A673 (cell line): Measurements from ENCODE around the gene TBC1D9.

Experiments
- CTCF ChIP-seq: fragments of 300-800, 200-600 bp; sonication (generic); conservative IDR thresholded peaks from 2 replicates; pipeline ENCODE4 v1.5.1; 2017; ENCODE audit warnings: low read depth, mild to moderate bottlenecking, antibody characterized with exemption, low read length, moderate library complexity, mixed read lengths
- EZH2 ChIP-seq: fragments of 200-600 bp; sonication (generic); IDR thresholded peaks from 2 replicates; pipeline ENCODE4 v1.6.1; 2017; ENCODE audit warnings: borderline replicate concordance, low read depth, mild to moderate bottlenecking, mixed read lengths, antibody characterized with exemption, low read length; ENCODE audit not compliant: poor library complexity, severe bottlenecking

- TF ChIP-seq EZH2: no peak
- no peak for TF ChIP-seq CTCF
Measured at GRCh38 chr4:140695483-140695882, 60.7 kb downstream of the TBC1D9 start.
